Astrocyte of the hippocampus (primary cell): Measurements from ENCODE around the gene ZNF547.

Source experiments
- DNase-seq: peaks from one replicate; pipeline ENCODE4 v3.0.0; 2011; ENCODE audit warnings: low read depth, low spot score

ZNF547 gene

GRCh38 chr19:57362997-57363687 is at the start of gene ZNF547, which contains the start of gene TRAPPC2B:
TSS of gene ZNF547 (plus strand) at chr19:57363551. CDS start at chr19:57368556, 5,005 bp downstream.
TSS of gene TRAPPC2B (plus strand) at chr19:57363551. CDS start at chr19:57364834, 1,283 bp downstream.
- peak; percentile 100 for DNase-seq

GRCh38 chr19:57314146-57314545 is 49.2 kb upstream of the ZNF547 start:
- DNase-seq, result no peak

GRCh38 chr19:57317503-57317902 is 45.8 kb upstream of the ZNF547 start:
- DNase-seq, result peak; percentile 15

- no peak for DNase-seq
These were observed 43.5 kb upstream of the ZNF547 start for GRCh38 chr19:57319869-57320179.

GRCh38 chr19:57320180-57321084 is 42.9 kb upstream of the ZNF547 start, which contains the start of gene ZNF543:
TSS of gene ZNF543 (plus strand) at chr19:57320472. CDS start at chr19:57320854, 382 bp downstream.
- peak; percentile 99 for DNase-seq

GRCh38 chr19:57321116-57321515 is 42.2 kb upstream of the ZNF547 start:
- peak; percentile 9 for DNase-seq

- DNase-seq, result no peak
These were observed 41.6 kb upstream of the ZNF547 start for GRCh38 chr19:57321751-57322150.

- no peak for DNase-seq
These were observed 38.4 kb upstream of the ZNF547 start for GRCh38 chr19:57324992-57325391.

- no peak for DNase-seq
These were observed 35.4 kb upstream of the ZNF547 start for GRCh38 chr19:57327993-57328392.

- no peak for DNase-seq
These were observed 29.2 kb upstream of the ZNF547 start for GRCh38 chr19:57334191-57334590.

- no peak for DNase-seq
These were observed 24.5 kb upstream of the ZNF547 start for GRCh38 chr19:57338877-57339276.

- DNase-seq, result no peak
These were observed 20.8 kb upstream of the ZNF547 start for GRCh38 chr19:57342582-57342981.

- DNase-seq, result no peak
These were observed 15.2 kb upstream of the ZNF547 start for GRCh38 chr19:57348136-57348535.

- peak; percentile 98 for DNase-seq
These were observed 12.2 kb upstream of the ZNF547 start, which contains the start of gene ZNF304 for GRCh38 chr19:57350877-57351805. TSS of gene ZNF304 (plus strand) at chr19:57351271. CDS start at chr19:57351665, 394 bp downstream.

GRCh38 chr19:57351867-57352266 is 11.5 kb upstream of the ZNF547 start:
- peak; percentile 12 for DNase-seq

- no peak for DNase-seq
These were observed 7.4 kb upstream of the ZNF547 start for GRCh38 chr19:57355916-57356315.

GRCh38 chr19:57357406-57357805 is 5.9 kb upstream of the ZNF547 start:
- no peak for DNase-seq

GRCh38 chr19:57359300-57359699 is 4.1 kb upstream of the ZNF547 start:
- no peak for DNase-seq

GRCh38 chr19:57362419-57362818 is 932 bp upstream of the ZNF547 start:
- DNase-seq, result no peak

- peak; percentile 45 for DNase-seq
These were observed 384 bp downstream of the ZNF547 start for GRCh38 chr19:57363688-57364181.

- no peak for DNase-seq
These were observed 3.4 kb downstream of the ZNF547 start for GRCh38 chr19:57366776-57367175.
